GM12878 (cell line): ENCODE measurements around the gene TRMO.

Experiments
- EP300 ChIP-seq, 2 experiments: fragments of 150-350 bp in 1 of 2; IDR thresholded peaks; 2 replicates each; pipeline ENCODE4 v1.6.1; 2011 to 2012; ENCODE audit warnings: low read depth in 2 of 2, low read length in 2 of 2, borderline replicate concordance in 1 of 2, improper control_type of control experiment in 1 of 2, inconsistent platforms in 1 of 2; ENCODE audit not compliant: control insufficient read depth in 1 of 2
- EZH2 ChIP-seq: IDR thresholded peaks from 2 replicates; pipeline ENCODE4 v1.6.1; 2012; ENCODE audit warnings: low read depth, mild to moderate bottlenecking, control low read depth, inconsistent platforms, low read length, borderline replicate concordance; ENCODE audit not compliant: control insufficient read depth
- NFYA ChIP-seq: IDR thresholded peaks from 2 replicates; pipeline ENCODE4 v1.6.1; 2011; ENCODE audit warnings: low read depth, mild to moderate bottlenecking, low read length, improper control_type of control experiment, borderline replicate concordance
- NRF1 ChIP-seq: conservative IDR thresholded peaks from 2 replicates; pipeline ENCODE4 v1.6.1; 2011; ENCODE audit warnings: mild to moderate bottlenecking, low read depth, low read length, improper control_type of control experiment
- POLR2A ChIP-seq: IDR thresholded peaks from 2 replicates; pipeline ENCODE4 v1.6.1; 2011; ENCODE audit warnings: low read depth, mild to moderate bottlenecking, low read length
- POLR2AphosphoS5 ChIP-seq: IDR thresholded peaks from 2 replicates; pipeline ENCODE4 v1.6.1; 2011; ENCODE audit warnings: mild to moderate bottlenecking, low read length, inconsistent platforms
- RAD21 ChIP-seq: IDR thresholded peaks from 2 replicates; pipeline ENCODE4 v1.6.1; 2011; ENCODE audit warnings: mild to moderate bottlenecking, low read depth, low read length, moderate library complexity; ENCODE audit not compliant: insufficient read depth
- SIN3A ChIP-seq: IDR thresholded peaks from 2 replicates; pipeline ENCODE4 v1.6.1; 2012; ENCODE audit warnings: low read depth, low read length, improper control_type of control experiment
- USF2 ChIP-seq: IDR thresholded peaks from 2 replicates; pipeline ENCODE4 v1.6.1; 2011; ENCODE audit warnings: low read depth, low read length, improper control_type of control experiment, borderline replicate concordance
- TF ChIP-seq, protein P1 (sequence below), 3 experiments: IDR thresholded peaks in 2 of 3; conservative IDR thresholded peaks in 1 of 3; 2 replicates each; pipeline ENCODE4 v1.5.1; 2011; ENCODE audit warnings: low read depth in 3 of 3, low read length in 3 of 3, mild to moderate bottlenecking in 3 of 3, control low read depth in 2 of 3, moderate library complexity in 2 of 3, inconsistent platforms in 1 of 3, mixed read lengths in 1 of 3; ENCODE audit not compliant: control insufficient read depth in 2 of 3, insufficient read depth in 1 of 3; ENCODE audit errors: extremely low read depth in 1 of 3
- TF ChIP-seq, protein P2 (sequence below): IDR thresholded peaks from 2 replicates; pipeline ENCODE4 v1.6.1; 2012; ENCODE audit warnings: low read depth, low read length, improper control_type of control experiment
- TF ChIP-seq, protein P3 (sequence below): IDR thresholded peaks from 2 replicates; pipeline ENCODE4 v1.6.1; 2012; ENCODE audit warnings: mild to moderate bottlenecking, low read depth, low read length
- TF ChIP-seq, protein P4 (sequence below): IDR thresholded peaks from 2 replicates; pipeline ENCODE4 v1.6.1; 2011; ENCODE audit warnings: borderline replicate concordance, low read depth, mild to moderate bottlenecking, moderate library complexity, low read length; ENCODE audit not compliant: insufficient read depth, poor library complexity, severe bottlenecking

- no peak for TF ChIP-seq POLR2A
- TF ChIP-seq USF2 = no peak
- TF ChIP-seq, protein P1, sequence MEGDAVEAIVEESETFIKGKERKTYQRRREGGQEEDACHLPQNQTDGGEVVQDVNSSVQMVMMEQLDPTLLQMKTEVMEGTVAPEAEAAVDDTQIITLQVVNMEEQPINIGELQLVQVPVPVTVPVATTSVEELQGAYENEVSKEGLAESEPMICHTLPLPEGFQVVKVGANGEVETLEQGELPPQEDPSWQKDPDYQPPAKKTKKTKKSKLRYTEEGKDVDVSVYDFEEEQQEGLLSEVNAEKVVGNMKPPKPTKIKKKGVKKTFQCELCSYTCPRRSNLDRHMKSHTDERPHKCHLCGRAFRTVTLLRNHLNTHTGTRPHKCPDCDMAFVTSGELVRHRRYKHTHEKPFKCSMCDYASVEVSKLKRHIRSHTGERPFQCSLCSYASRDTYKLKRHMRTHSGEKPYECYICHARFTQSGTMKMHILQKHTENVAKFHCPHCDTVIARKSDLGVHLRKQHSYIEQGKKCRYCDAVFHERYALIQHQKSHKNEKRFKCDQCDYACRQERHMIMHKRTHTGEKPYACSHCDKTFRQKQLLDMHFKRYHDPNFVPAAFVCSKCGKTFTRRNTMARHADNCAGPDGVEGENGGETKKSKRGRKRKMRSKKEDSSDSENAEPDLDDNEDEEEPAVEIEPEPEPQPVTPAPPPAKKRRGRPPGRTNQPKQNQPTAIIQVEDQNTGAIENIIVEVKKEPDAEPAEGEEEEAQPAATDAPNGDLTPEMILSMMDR (IDR thresholded peaks at IDR 0.05 in 2 of 3, conservative IDR thresholded peaks at IDR 0.05 in 1 of 3; ENCODE audit: control insufficient read depth in 2 of 3, extremely low read depth in 1 of 3, insufficient read depth in 1 of 3, low read depth in 3 of 3, low read length in 3 of 3) = no peak
- TF ChIP-seq SIN3A = no peak
- TF ChIP-seq, protein P2, sequence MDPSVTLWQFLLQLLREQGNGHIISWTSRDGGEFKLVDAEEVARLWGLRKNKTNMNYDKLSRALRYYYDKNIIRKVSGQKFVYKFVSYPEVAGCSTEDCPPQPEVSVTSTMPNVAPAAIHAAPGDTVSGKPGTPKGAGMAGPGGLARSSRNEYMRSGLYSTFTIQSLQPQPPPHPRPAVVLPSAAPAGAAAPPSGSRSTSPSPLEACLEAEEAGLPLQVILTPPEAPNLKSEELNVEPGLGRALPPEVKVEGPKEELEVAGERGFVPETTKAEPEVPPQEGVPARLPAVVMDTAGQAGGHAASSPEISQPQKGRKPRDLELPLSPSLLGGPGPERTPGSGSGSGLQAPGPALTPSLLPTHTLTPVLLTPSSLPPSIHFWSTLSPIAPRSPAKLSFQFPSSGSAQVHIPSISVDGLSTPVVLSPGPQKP = no peak
- TF ChIP-seq RAD21 = no peak
- no peak for TF ChIP-seq NFYA
- no peak for TF ChIP-seq EP300 (IDR thresholded peaks at IDR 0.05; ENCODE audit: borderline replicate concordance in 1 of 2, control insufficient read depth in 1 of 2, low read depth in 2 of 2, low read length in 2 of 2)
- TF ChIP-seq EZH2 = no peak
- no peak for TF ChIP-seq NRF1
- no peak for TF ChIP-seq POLR2AphosphoS5
- TF ChIP-seq, protein P3, sequence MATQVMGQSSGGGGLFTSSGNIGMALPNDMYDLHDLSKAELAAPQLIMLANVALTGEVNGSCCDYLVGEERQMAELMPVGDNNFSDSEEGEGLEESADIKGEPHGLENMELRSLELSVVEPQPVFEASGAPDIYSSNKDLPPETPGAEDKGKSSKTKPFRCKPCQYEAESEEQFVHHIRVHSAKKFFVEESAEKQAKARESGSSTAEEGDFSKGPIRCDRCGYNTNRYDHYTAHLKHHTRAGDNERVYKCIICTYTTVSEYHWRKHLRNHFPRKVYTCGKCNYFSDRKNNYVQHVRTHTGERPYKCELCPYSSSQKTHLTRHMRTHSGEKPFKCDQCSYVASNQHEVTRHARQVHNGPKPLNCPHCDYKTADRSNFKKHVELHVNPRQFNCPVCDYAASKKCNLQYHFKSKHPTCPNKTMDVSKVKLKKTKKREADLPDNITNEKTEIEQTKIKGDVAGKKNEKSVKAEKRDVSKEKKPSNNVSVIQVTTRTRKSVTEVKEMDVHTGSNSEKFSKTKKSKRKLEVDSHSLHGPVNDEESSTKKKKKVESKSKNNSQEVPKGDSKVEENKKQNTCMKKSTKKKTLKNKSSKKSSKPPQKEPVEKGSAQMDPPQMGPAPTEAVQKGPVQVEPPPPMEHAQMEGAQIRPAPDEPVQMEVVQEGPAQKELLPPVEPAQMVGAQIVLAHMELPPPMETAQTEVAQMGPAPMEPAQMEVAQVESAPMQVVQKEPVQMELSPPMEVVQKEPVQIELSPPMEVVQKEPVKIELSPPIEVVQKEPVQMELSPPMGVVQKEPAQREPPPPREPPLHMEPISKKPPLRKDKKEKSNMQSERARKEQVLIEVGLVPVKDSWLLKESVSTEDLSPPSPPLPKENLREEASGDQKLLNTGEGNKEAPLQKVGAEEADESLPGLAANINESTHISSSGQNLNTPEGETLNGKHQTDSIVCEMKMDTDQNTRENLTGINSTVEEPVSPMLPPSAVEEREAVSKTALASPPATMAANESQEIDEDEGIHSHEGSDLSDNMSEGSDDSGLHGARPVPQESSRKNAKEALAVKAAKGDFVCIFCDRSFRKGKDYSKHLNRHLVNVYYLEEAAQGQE = no peak
- TF ChIP-seq, protein P4, sequence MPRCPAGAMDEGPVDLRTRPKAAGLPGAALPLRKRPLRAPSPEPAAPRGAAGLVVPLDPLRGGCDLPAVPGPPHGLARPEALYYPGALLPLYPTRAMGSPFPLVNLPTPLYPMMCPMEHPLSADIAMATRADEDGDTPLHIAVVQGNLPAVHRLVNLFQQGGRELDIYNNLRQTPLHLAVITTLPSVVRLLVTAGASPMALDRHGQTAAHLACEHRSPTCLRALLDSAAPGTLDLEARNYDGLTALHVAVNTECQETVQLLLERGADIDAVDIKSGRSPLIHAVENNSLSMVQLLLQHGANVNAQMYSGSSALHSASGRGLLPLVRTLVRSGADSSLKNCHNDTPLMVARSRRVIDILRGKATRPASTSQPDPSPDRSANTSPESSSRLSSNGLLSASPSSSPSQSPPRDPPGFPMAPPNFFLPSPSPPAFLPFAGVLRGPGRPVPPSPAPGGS = no peak
These were observed 11.1 kb upstream of the TRMO start for GRCh38 chr9:97933297-97933998.
